ENCODE measurements around the gene MTFMT. TPM values are rescaled to one million over a fixed set of nuclear protein-coding genes. Genes with fewer than 3 reads are reported as not detected.

MTFMT gene
- total and polyA plus RNA-seq, 2 of the 13 experiments (the other 11 are each of a cell fraction or from before 2014, with no cell fraction given) = 9.9 to 23.2 TPM

DNA sequence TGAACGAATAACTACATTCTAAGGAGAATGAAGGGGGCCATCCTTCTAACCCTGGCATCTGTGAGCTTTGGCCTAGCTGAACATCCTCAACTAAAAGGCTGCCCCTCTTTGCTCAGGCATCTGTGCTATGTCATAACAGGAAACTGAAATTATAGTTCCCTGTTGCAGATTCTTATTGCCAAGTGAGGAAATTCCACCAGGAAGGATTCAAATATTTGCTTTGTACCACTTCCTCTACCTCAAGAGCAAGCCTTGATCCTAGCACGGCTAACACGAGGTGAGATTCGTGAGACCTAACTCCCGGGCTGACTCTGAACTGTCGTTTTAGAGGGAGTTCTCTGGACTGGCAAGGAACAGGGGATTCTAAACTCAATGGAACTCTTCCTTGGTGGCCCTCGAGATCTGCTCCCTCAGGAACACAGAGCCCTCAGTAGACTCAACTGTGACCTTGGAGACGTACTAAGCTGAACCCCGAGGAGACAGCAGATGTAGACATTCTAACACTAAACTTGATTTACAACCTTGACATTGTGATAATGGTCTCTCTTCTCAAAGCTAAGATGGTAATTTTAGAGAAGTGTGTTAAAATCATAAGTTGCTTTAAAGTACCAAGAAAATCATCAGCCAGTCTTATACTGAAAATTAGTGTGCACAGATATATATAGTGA is 43.9 kb downstream of the MTFMT start (continued):
- TF ChIP-seq, protein P1, sequence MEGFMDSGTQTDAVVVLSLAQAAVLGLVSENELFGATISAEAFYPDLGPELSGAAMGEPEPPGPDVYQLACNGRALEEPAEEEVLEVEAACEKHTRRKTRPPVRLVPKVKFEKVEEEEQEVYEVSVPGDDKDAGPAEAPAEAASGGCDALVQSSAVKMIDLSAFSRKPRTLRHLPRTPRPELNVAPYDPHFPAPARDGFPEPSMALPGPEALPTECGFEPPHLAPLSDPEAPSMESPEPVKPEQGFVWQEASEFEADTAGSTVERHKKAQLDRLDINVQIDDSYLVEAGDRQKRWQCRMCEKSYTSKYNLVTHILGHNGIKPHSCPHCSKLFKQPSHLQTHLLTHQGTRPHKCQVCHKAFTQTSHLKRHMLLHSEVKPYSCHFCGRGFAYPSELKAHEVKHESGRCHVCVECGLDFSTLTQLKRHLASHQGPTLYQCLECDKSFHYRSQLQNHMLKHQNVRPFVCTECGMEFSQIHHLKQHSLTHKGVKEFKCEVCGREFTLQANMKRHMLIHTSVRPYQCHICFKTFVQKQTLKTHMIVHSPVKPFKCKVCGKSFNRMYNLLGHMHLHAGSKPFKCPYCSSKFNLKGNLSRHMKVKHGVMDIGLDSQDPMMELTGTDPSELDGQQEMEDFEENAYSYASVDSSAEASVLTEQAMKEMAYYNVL (CRISPR knock-in tag; IDR thresholded peaks at IDR 0.05; ENCODE audit: borderline replicate concordance) = no peak
- TF ChIP-seq ZFP90 (CRISPR knock-in tag; IDR thresholded peaks at IDR 0.05; ENCODE audit: borderline replicate concordance) (no peak), ZNF264 (CRISPR knock-in tag; IDR thresholded peaks at IDR 0.05) (no peak), ZNF652 (CRISPR knock-in tag; IDR thresholded peaks at IDR 0.05; ENCODE audit: borderline replicate concordance, low read depth) (no peak), MLLT10 (CRISPR knock-in tag; IDR thresholded peaks at IDR 0.05) (no peak), ETV5 (CRISPR knock-in tag; IDR thresholded peaks at IDR 0.05; ENCODE audit: borderline replicate concordance) (peak; percentile 80; the same call in 1 of the 2 replicates), SNRNP70 (IDR thresholded peaks at IDR 0.05; ENCODE audit: low read depth, low read length) (no peak), ZNF83 (CRISPR knock-in tag; IDR thresholded peaks at IDR 0.05; ENCODE audit: borderline replicate concordance) (no peak), FOXA3 (CRISPR knock-in tag; IDR thresholded peaks at IDR 0.05) (0 out of 2 replicates have a peak, but pooled peaks have one; percentile 10), THYN1 (CRISPR knock-in tag; IDR thresholded peaks at IDR 0.05; ENCODE audit: borderline replicate concordance, low read depth) (no peak), ZNF383 (CRISPR knock-in tag; IDR thresholded peaks at IDR 0.05; ENCODE audit: borderline replicate concordance) (no peak), SOX5 (CRISPR knock-in tag; IDR thresholded peaks at IDR 0.05; ENCODE audit: borderline replicate concordance) (peak; percentile 32; the same call in 1 of the 2 replicates), SATB2 (CRISPR knock-in tag; IDR thresholded peaks at IDR 0.05) (no peak), MED1 (CRISPR knock-in tag; IDR thresholded peaks at IDR 0.05) (peak; percentile 55), RXRB (CRISPR knock-in tag; IDR thresholded peaks at IDR 0.05; ENCODE audit: borderline replicate concordance) (0 out of 2 replicates have a peak, but pooled peaks have one; percentile 22), EP300 (IDR thresholded peaks at IDR 0.05; ENCODE audit: low read depth in 2 of 2, low read length in 2 of 2) (0 out of 4 replicates have a peak, but pooled peaks of 1 of the 2 experiments have one; percentile 47), EP300 (CRISPR knock-in tag; IDR thresholded peaks at IDR 0.05; ENCODE audit: borderline replicate concordance) (peak; percentile 64; the same call in 1 of the 2 replicates), CC2D1A (CRISPR knock-in tag; IDR thresholded peaks at IDR 0.05) (no peak), ZNF687 (CRISPR knock-in tag; IDR thresholded peaks at IDR 0.05) (no peak)
- TF ChIP-seq, protein P2, sequence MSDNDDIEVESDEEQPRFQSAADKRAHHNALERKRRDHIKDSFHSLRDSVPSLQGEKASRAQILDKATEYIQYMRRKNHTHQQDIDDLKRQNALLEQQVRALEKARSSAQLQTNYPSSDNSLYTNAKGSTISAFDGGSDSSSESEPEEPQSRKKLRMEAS (IDR thresholded peaks at IDR 0.05) = 0 out of 2 replicates have a peak, but pooled peaks have one; percentile 26
- TF ChIP-seq, protein P3, sequence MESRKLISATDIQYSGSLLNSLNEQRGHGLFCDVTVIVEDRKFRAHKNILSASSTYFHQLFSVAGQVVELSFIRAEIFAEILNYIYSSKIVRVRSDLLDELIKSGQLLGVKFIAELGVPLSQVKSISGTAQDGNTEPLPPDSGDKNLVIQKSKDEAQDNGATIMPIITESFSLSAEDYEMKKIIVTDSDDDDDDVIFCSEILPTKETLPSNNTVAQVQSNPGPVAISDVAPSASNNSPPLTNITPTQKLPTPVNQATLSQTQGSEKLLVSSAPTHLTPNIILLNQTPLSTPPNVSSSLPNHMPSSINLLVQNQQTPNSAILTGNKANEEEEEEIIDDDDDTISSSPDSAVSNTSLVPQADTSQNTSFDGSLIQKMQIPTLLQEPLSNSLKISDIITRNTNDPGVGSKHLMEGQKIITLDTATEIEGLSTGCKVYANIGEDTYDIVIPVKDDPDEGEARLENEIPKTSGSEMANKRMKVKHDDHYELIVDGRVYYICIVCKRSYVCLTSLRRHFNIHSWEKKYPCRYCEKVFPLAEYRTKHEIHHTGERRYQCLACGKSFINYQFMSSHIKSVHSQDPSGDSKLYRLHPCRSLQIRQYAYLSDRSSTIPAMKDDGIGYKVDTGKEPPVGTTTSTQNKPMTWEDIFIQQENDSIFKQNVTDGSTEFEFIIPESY (CRISPR knock-in tag; IDR thresholded peaks at IDR 0.05) = no peak
